ENCODE results near the gene CLIP2.

The CLIP2 gene

DNA sequence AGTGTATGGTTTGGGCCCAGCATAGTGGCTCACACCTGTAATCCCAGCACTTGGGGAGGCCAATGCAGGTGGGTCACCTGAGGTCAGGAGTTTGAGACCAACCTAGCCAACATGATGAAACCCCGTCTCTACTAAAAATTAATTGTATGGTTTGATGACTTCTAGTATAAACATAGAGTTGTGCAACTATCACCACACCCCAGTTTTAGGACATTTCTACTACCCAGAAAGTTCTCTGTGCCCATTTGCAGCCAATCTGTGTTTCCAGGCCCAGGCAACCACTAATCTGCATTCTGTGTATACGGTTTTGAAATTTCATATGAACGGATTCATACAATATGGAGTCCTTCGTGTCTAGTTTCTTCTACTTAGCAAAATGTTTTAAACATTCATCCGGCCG is 20.0 kb downstream of the CLIP2 start:
- no peaks in the 10 kb centered on the region for H3K36me3 ChIP-seq (ENCODE audit: control insufficient read depth in 2 of 2, insufficient read depth in 1 of 2, low read length in 2 of 2)
- H3K4me3 ChIP-seq (ENCODE audit: low read depth, low read length) = no peak overlapping the region
- no peaks in the 10 kb centered on the region for H3K9me3 ChIP-seq (ENCODE audit: control insufficient read depth, insufficient read depth, low read depth, low read length)
- ChIA-PET POLR2A (no interaction called here), CTCF (interaction anchor here (0.7 to 1.3 kb wide), 2 partner anchors 19 to 103 kb away, joined by 3 to 4 read pairs; no protein-coding TSS in a partner anchor)
- TF ChIP-seq, protein P1, sequence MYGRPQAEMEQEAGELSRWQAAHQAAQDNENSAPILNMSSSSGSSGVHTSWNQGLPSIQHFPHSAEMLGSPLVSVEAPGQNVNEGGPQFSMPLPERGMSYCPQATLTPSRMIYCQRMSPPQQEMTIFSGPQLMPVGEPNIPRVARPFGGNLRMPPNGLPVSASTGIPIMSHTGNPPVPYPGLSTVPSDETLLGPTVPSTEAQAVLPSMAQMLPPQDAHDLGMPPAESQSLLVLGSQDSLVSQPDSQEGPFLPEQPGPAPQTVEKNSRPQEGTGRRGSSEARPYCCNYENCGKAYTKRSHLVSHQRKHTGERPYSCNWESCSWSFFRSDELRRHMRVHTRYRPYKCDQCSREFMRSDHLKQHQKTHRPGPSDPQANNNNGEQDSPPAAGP (tag by site-specific recombination; IDR thresholded peaks at IDR 0.05) = no peak
- TF ChIP-seq ZNF335 (tag by site-specific recombination; conservative IDR thresholded peaks at IDR 0.05) = no peak
- TF ChIP-seq SETDB1 (IDR thresholded peaks at IDR 0.05; ENCODE audit: insufficient read length, low read length) = no peak
- TF ChIP-seq SALL2 (tag by site-specific recombination; IDR thresholded peaks at IDR 0.05; ENCODE audit: borderline replicate concordance) = no peak
- no peak for TF ChIP-seq ZNF514 (tag by site-specific recombination; IDR thresholded peaks at IDR 0.05)
- TF ChIP-seq ZNF426 (tag by site-specific recombination; IDR thresholded peaks at IDR 0.05) = no peak
- TF ChIP-seq, protein P2, sequence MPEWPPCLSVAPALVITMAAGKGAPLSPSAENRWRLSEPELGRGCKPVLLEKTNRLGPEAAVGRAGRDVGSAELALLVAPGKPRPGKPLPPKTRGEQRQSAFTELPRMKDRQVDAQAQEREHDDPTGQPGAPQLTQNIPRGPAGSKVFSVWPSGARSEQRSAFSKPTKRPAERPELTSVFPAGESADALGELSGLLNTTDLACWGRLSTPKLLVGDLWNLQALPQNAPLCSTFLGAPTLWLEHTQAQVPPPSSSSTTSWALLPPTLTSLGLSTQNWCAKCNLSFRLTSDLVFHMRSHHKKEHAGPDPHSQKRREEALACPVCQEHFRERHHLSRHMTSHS (tag by site-specific recombination; IDR thresholded peaks at IDR 0.05) = no peak
- no peak for TF ChIP-seq ZNF560 (tag by site-specific recombination; IDR thresholded peaks at IDR 0.05; ENCODE audit: borderline replicate concordance)
- no peak for TF ChIP-seq ZNF561 (tag by site-specific recombination; IDR thresholded peaks at IDR 0.05; ENCODE audit: borderline replicate concordance)
- no peak for TF ChIP-seq ZFP69B (tag by site-specific recombination; IDR thresholded peaks at IDR 0.05)
- TF ChIP-seq ZNF132 (tag by site-specific recombination; IDR thresholded peaks at IDR 0.05; ENCODE audit: borderline replicate concordance) = no peak
- TF ChIP-seq ZNF121 (tag by site-specific recombination; IDR thresholded peaks at IDR 0.05) = no peak
- no peak for TF ChIP-seq ZNF221 (tag by site-specific recombination; IDR thresholded peaks at IDR 0.05; ENCODE audit: borderline replicate concordance)
- TF ChIP-seq ZNF596 (tag by site-specific recombination; IDR thresholded peaks at IDR 0.05) = no peak
- no peak for TF ChIP-seq GLI2 (tag by site-specific recombination; IDR thresholded peaks at IDR 0.05; ENCODE audit: borderline replicate concordance, low read depth)
- TF ChIP-seq ZBTB21 (tag by site-specific recombination; IDR thresholded peaks at IDR 0.05) = no peak
- TF ChIP-seq ZNF843 (tag by site-specific recombination; IDR thresholded peaks at IDR 0.05) = no peak
- TF ChIP-seq, protein P3, sequence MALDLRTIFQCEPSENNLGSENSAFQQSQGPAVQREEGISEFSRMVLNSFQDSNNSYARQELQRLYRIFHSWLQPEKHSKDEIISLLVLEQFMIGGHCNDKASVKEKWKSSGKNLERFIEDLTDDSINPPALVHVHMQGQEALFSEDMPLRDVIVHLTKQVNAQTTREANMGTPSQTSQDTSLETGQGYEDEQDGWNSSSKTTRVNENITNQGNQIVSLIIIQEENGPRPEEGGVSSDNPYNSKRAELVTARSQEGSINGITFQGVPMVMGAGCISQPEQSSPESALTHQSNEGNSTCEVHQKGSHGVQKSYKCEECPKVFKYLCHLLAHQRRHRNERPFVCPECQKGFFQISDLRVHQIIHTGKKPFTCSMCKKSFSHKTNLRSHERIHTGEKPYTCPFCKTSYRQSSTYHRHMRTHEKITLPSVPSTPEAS (tag by site-specific recombination; IDR thresholded peaks at IDR 0.05) = no peak
- no peak overlapping the region for H3K27ac ChIP-seq (ENCODE audit: extremely low read depth, low read depth, low read length)
- no peaks in the 10 kb centered on the region for H3K4me1 ChIP-seq (ENCODE audit: control insufficient read depth, insufficient read depth, low read length)

GRCh38 chr7:74311305-74311744 is 22.1 kb downstream of the CLIP2 start:
- H3K36me3 ChIP-seq (ENCODE audit: control insufficient read depth in 2 of 2, insufficient read depth in 1 of 2, low read length in 2 of 2) = no peaks in the 10 kb centered on the region

More at GRCh38 chr7:74311305-74311744, 22.1 kb downstream of the CLIP2 start:
- Histone ChIP-seq H3K9me3 (ENCODE audit: control insufficient read depth, insufficient read depth, low read depth, low read length) (no peaks in the 10 kb centered on the region), H3K4me1 (ENCODE audit: control insufficient read depth, insufficient read depth, low read length) (no peaks in the 10 kb centered on the region), H3K4me3 (ENCODE audit: low read depth, low read length) (no peak overlapping the region), H3K27ac (ENCODE audit: extremely low read depth, low read depth, low read length) (no peak overlapping the region)
- ChIA-PET POLR2A (no interaction called here), CTCF (interaction anchor here (0.6 to 1.9 kb wide), 3 partner anchors 57 to 113 kb away, joined by 3 to 6 read pairs (median 3); no protein-coding TSS in a partner anchor)
- TF ChIP-seq ZNF530 (tag by site-specific recombination; IDR thresholded peaks at IDR 0.05; ENCODE audit: low read depth) = no peak
- peak; percentile 96 for TF ChIP-seq ZNF184 (tag by site-specific recombination; IDR thresholded peaks at IDR 0.05)
- TF ChIP-seq PRDM1 (tag by site-specific recombination; IDR thresholded peaks at IDR 0.05) = 0 out of 2 replicates have a peak, but pooled peaks have one; percentile 12
- no peak for TF ChIP-seq ZNF623 (tag by site-specific recombination; IDR thresholded peaks at IDR 0.05)
- no peak for TF ChIP-seq ZNF701 (tag by site-specific recombination; IDR thresholded peaks at IDR 0.05)
- TF ChIP-seq, protein P4, sequence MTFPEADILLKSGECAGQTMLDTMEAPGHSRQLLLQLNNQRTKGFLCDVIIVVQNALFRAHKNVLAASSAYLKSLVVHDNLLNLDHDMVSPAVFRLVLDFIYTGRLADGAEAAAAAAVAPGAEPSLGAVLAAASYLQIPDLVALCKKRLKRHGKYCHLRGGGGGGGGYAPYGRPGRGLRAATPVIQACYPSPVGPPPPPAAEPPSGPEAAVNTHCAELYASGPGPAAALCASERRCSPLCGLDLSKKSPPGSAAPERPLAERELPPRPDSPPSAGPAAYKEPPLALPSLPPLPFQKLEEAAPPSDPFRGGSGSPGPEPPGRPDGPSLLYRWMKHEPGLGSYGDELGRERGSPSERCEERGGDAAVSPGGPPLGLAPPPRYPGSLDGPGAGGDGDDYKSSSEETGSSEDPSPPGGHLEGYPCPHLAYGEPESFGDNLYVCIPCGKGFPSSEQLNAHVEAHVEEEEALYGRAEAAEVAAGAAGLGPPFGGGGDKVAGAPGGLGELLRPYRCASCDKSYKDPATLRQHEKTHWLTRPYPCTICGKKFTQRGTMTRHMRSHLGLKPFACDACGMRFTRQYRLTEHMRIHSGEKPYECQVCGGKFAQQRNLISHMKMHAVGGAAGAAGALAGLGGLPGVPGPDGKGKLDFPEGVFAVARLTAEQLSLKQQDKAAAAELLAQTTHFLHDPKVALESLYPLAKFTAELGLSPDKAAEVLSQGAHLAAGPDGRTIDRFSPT (tag by site-specific recombination; IDR thresholded peaks at IDR 0.05) = no peak
- TF ChIP-seq ZNF416 (tag by site-specific recombination; IDR thresholded peaks at IDR 0.05) = no peak

Measured in HEK293 (cell line).